Astrocyte of the cerebellum (primary cell): ENCODE data around the gene NLRP9.

Source experiments
- DNase-seq: peaks from one replicate; pipeline ENCODE4 v3.0.0-alpha.2; 2011; ENCODE audit warnings: low read depth
- H3K4me3 ChIP-seq: 2 replicates; pipeline ENCODE4 v1.5.1; 2011; ENCODE audit warnings: mild to moderate bottlenecking, low read depth, low read length, moderate library complexity
- CTCF ChIP-seq: IDR thresholded peaks from 2 replicates; pipeline ENCODE4 v1.5.1; 2012; ENCODE audit warnings: low read length, low read depth, moderate library complexity, mild to moderate bottlenecking; ENCODE audit errors: missing control alignments
- in situ Hi-C: cut with HindIII; loops from 2 replicates; pipeline ENCODE4 v1.10.0; 2017; ENCODE audit warnings: low sequenced_read_pairs

The NLRP9 gene

GRCh38 chr19:55667958-55668357 is 70.2 kb downstream of the NLRP9 start:
- DNase-seq = no peak
- TF ChIP-seq CTCF = no peak
- H3K4me3 ChIP-seq = no peak overlapping the region
- in situ Hi-C loops = no loop called here

GRCh38 chr19:55667511-55667910 is 70.7 kb downstream of the NLRP9 start:
- no peak overlapping the region for H3K4me3 ChIP-seq
- DNase-seq = no peak
- TF ChIP-seq CTCF = no peak
- in situ Hi-C loops = no loop called here

GRCh38 chr19:55667006-55667381 is 71.2 kb downstream of the NLRP9 start:
- H3K4me3 ChIP-seq = no peak overlapping the region
- TF ChIP-seq CTCF = no peak
- in situ Hi-C loops = no loop called here
- DNase-seq = no peak

- DNase-seq = no peak
- H3K4me3 ChIP-seq = no peak overlapping the region
- no peak for TF ChIP-seq CTCF
- in situ Hi-C loops = no loop called here
Measured at GRCh38 chr19:55666343-55667005, 71.7 kb downstream of the NLRP9 start.

- in situ Hi-C loops = no loop called here
- no peak overlapping the region for H3K4me3 ChIP-seq
- no peak for DNase-seq
- TF ChIP-seq CTCF = no peak
Measured at GRCh38 chr19:55663846-55664536, 74.2 kb downstream of the NLRP9 start.

GRCh38 chr19:55661826-55662225 is 76.4 kb downstream of the NLRP9 start:
- DNase-seq = no peak
- in situ Hi-C loops = no loop called here
- H3K4me3 ChIP-seq = no peak overlapping the region
- TF ChIP-seq CTCF = no peak
